LNCaP clone FGC (cell line): ENCODE data around the gene ACTN2.

Experiments used
- DNase-seq: peaks from one replicate; pipeline ENCODE4 v3.0.0-alpha.2; 2011; ENCODE audit warnings: low read depth
- H3K4me3 ChIP-seq: 2 replicates; pipeline ENCODE4 v1.5.1; 2011; ENCODE audit warnings: mild to moderate bottlenecking, low read depth, low read length, control low read depth
- CTCF ChIP-seq: IDR thresholded peaks from 2 replicates; pipeline ENCODE4 v1.5.1; 2012; ENCODE audit warnings: mild to moderate bottlenecking; ENCODE audit not compliant: control insufficient read depth, insufficient read depth; ENCODE audit errors: extremely low read depth

The ACTN2 gene

GRCh38 chr1:236762410-236762809 is 76.1 kb downstream of the ACTN2 start:
- no peak overlapping the region for H3K4me3 ChIP-seq
- no peak for DNase-seq
- no peak for TF ChIP-seq CTCF

- H3K4me3 ChIP-seq, result no peak overlapping the region
- no peak for DNase-seq
- no peak for TF ChIP-seq CTCF
Observed at GRCh38 chr1:236765831-236766230, 79.5 kb downstream of the ACTN2 start.

- H3K4me3 ChIP-seq, result no peak overlapping the region
- no peak for DNase-seq
- TF ChIP-seq CTCF, result no peak
Observed at GRCh38 chr1:236766506-236766905, 80.2 kb downstream of the ACTN2 start.

GRCh38 chr1:236767276-236767675 is 81.0 kb downstream of the ACTN2 start:
- no peak for TF ChIP-seq CTCF
- DNase-seq, result no peak
- no peak overlapping the region for H3K4me3 ChIP-seq

GRCh38 chr1:236768601-236769000 is 82.3 kb downstream of the ACTN2 start:
- no peak overlapping the region for H3K4me3 ChIP-seq

GRCh38 chr1:236773919-236774318 is 87.6 kb downstream of the ACTN2 start:
- H3K4me3 ChIP-seq, result no peak overlapping the region
- DNase-seq, result no peak
- TF ChIP-seq CTCF, result no peak

More at GRCh38 chr1:236768601-236769000, 82.3 kb downstream of the ACTN2 start:
- TF ChIP-seq CTCF, result no peak
- no peak for DNase-seq

GRCh38 chr1:236774926-236775325 is 88.6 kb downstream of the ACTN2 start:
- no peak for DNase-seq
- TF ChIP-seq CTCF, result peak; percentile 56
- H3K4me3 ChIP-seq, result no peak overlapping the region
